Astrocyte (in vitro differentiated cells and primary cell): Measurements from ENCODE around the gene DCAF5. TPM values are rescaled to one million over a fixed set of nuclear protein-coding genes. Genes with fewer than 3 reads are reported as not detected.

Source experiments
- DNase-seq: peaks from one replicate; pipeline ENCODE4 v3.0.0-alpha.2; 2010; ENCODE audit warnings: low read depth
- FAIRE-seq: peaks from 2 replicates; lab custom pipeline; 2011; peaks lifted over from hg19 to GRCh38; lab: Jason Lieb, UNC
- H2AFZ ChIP-seq: 2 replicates; pipeline ENCODE4 v1.6.0; 2012; ENCODE audit warnings: low read depth, low read length, inconsistent platforms
- H3K27ac ChIP-seq: 2 replicates; pipeline ENCODE4 v1.5.1; 2011; ENCODE audit warnings: low read depth, low read length, inconsistent platforms
- H3K27me3 ChIP-seq: 2 replicates; pipeline ENCODE4 v1.6.0; 2011; ENCODE audit warnings: low read length, inconsistent platforms; ENCODE audit not compliant: insufficient read depth
- H3K36me3 ChIP-seq: 2 replicates; pipeline ENCODE4 v1.5.1; 2011; ENCODE audit warnings: low read length, inconsistent platforms; ENCODE audit not compliant: insufficient read depth
- H3K4me1 ChIP-seq: 2 replicates; pipeline ENCODE4 v1.5.1; 2011; ENCODE audit warnings: low read length, inconsistent platforms; ENCODE audit not compliant: insufficient read depth
- H3K4me2 ChIP-seq: 2 replicates; pipeline ENCODE4 v1.6.0; 2012; ENCODE audit warnings: low read length, inconsistent platforms
- H3K4me3 ChIP-seq: 2 replicates; pipeline ENCODE4 v1.5.1; 2011; ENCODE audit warnings: low read depth, mild to moderate bottlenecking, low read length, inconsistent platforms; ENCODE audit not compliant: insufficient read depth
- H3K79me2 ChIP-seq: 2 replicates; pipeline ENCODE4 v1.6.0; 2012; ENCODE audit warnings: mild to moderate bottlenecking, low read length, inconsistent platforms; ENCODE audit not compliant: insufficient read depth
- H3K9ac ChIP-seq: 2 replicates; pipeline ENCODE4 v1.6.0; 2012; ENCODE audit warnings: mild to moderate bottlenecking, low read length, inconsistent platforms
- H3K9me3 ChIP-seq: 2 replicates; pipeline ENCODE4 v1.5.1; 2012; ENCODE audit warnings: low read depth, mild to moderate bottlenecking, low read length, inconsistent platforms; ENCODE audit not compliant: insufficient read depth
- H4K20me1 ChIP-seq: 2 replicates; pipeline ENCODE4 v1.6.0; 2012; ENCODE audit warnings: low read length, inconsistent platforms; ENCODE audit not compliant: insufficient read depth
- H3K27ac Mint-ChIP-seq: one replicate; pipeline ENCODE4 v1.8.0; 2021; ENCODE audit warnings: mild to moderate bottlenecking, mixed read lengths; ENCODE audit not compliant: unreplicated experiment
- H3K27me3 Mint-ChIP-seq: one replicate; pipeline ENCODE4 v1.8.0; 2021; ENCODE audit warnings: low read depth, mixed read lengths; ENCODE audit not compliant: unreplicated experiment
- H3K36me3 Mint-ChIP-seq: one replicate; pipeline ENCODE4 v1.8.0; 2021; ENCODE audit warnings: low read depth, mixed read lengths; ENCODE audit not compliant: unreplicated experiment
- H3K4me1 Mint-ChIP-seq: one replicate; pipeline ENCODE4 v1.8.0; 2021; ENCODE audit warnings: low read depth, mixed read lengths; ENCODE audit not compliant: unreplicated experiment
- H3K4me3 Mint-ChIP-seq: one replicate; pipeline ENCODE4 v1.8.0; 2021; ENCODE audit warnings: mild to moderate bottlenecking, moderate library complexity, mixed read lengths; ENCODE audit not compliant: unreplicated experiment
- H3K9me3 Mint-ChIP-seq: one replicate; pipeline ENCODE4 v1.8.0; 2021; ENCODE audit warnings: mild to moderate bottlenecking, mixed read lengths; ENCODE audit not compliant: unreplicated experiment
- CTCF ChIP-seq: IDR thresholded peaks from 2 replicates; pipeline ENCODE4 v1.5.1; 2011; ENCODE audit warnings: low read depth, mild to moderate bottlenecking, inconsistent platforms, low read length, moderate library complexity; ENCODE audit not compliant: insufficient read depth
- EZH2 ChIP-seq: IDR thresholded peaks from 2 replicates; pipeline ENCODE4 v1.6.1; 2012; ENCODE audit warnings: mild to moderate bottlenecking, low read length, inconsistent platforms; ENCODE audit not compliant: insufficient read depth
- total RNA-seq: library from RNA; stranded (reverse); gene quantifications from 2 replicates; pipeline ENCODE4 v1.2.1, GENCODE V29; 2021

Gene DCAF5
- total RNA-seq, 1 donor from 2014 or later: 54.6 TPM

GRCh38 chr14:69151458-69152180 is 1.3 kb downstream of the DCAF5 start:
- peak overlapping the region; percentile 85 for H3K4me3 ChIP-seq
- H2AFZ ChIP-seq: peak overlapping the region; percentile 79
- H3K36me3 ChIP-seq: peaks cover 4% of the 10 kb centered on the region
- Mint-ChIP-seq H3K4me3 (peak overlapping the region; percentile 96), H3K27ac (peak overlapping the region; percentile 81), H3K36me3 (peaks cover 8% of the 10 kb centered on the region), H3K27me3 (no peaks in the 10 kb centered on the region), H3K9me3 (no peaks in the 10 kb centered on the region), H3K4me1 (peaks cover 29% of the 10 kb centered on the region)
- H3K9ac ChIP-seq: peak overlapping the region; percentile 92
- H3K9me3 ChIP-seq: no peaks in the 10 kb centered on the region
- H3K27me3 ChIP-seq: no peaks in the 10 kb centered on the region
- H3K79me2 ChIP-seq: peaks cover 58% of the 10 kb centered on the region
- no peak for FAIRE-seq
- H4K20me1 ChIP-seq: peaks cover 46% of the 10 kb centered on the region
- TF ChIP-seq EZH2 (no peak), CTCF (no peak)
- peak; percentile 53 for DNase-seq
- H3K27ac ChIP-seq: peak overlapping the region; percentile 69
- peak overlapping the region; percentile 82 for H3K4me2 ChIP-seq
- H3K4me1 ChIP-seq: peaks cover 21% of the 10 kb centered on the region

- FAIRE-seq (no peak), DNase-seq (no peak)
- Histone ChIP-seq H3K9ac (peak overlapping the region; percentile 33), H3K36me3 (peaks cover 4% of the 10 kb centered on the region), H3K27me3 (no peaks in the 10 kb centered on the region), H3K79me2 (peaks cover 78% of the 10 kb centered on the region), H3K27ac (no peak overlapping the region), H3K4me2 (peak overlapping the region; percentile 19), H3K4me3 (no peak overlapping the region), H2AFZ (no peak overlapping the region), H3K9me3 (no peaks in the 10 kb centered on the region), H3K4me1 (peaks cover 21% of the 10 kb centered on the region), H4K20me1 (peaks cover 60% of the 10 kb centered on the region)
- peaks cover 8% of the 10 kb centered on the region for H3K36me3 Mint-ChIP-seq
- TF ChIP-seq CTCF (no peak), EZH2 (no peak)
- H3K27me3 Mint-ChIP-seq: no peaks in the 10 kb centered on the region
- H3K27ac Mint-ChIP-seq: peak overlapping the region; percentile 22
- H3K4me3 Mint-ChIP-seq: peak overlapping the region; percentile 96
- peaks cover 29% of the 10 kb centered on the region for H3K4me1 Mint-ChIP-seq
- H3K9me3 Mint-ChIP-seq: no peaks in the 10 kb centered on the region
Measured at GRCh38 chr14:69149461-69150244, 3.3 kb downstream of the DCAF5 start.
